ENCODE data around the gene MTHFD2L. TPM values are rescaled to one million over a fixed set of nuclear protein-coding genes. Genes with fewer than 3 reads are reported as not detected.

The MTHFD2L gene
- total and polyA plus RNA-seq, 10 of the 15 experiments (the other 5 are each of a cell fraction or from before 2014, with no cell fraction given) = 4.8 to 25.4 (median 14.4) TPM

DNA sequence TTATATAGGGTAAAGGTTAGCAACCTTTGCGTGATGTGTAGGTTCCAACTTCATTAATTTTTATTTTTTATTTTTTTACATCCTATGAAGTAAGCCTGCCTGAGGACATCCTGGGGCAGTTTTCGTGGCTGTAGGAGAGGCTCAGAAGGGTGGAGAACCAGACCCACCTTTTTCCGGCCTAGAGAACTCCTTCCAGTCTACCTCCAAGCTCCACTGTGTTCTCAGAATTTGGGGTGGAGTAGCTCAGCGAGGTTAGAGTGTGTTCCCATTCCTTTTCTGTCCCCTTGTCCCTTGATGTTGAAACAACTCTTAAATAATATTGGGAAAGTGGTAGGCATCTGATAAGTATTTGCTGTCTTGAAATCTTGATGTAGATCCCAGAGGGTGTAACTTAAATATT is 32.4 kb downstream of the MTHFD2L start:
- no peaks in the 10 kb centered on the region for H3K27me3 ChIP-seq (replicated peaks in 1 of 2; ENCODE audit: control insufficient read depth in 2 of 2, insufficient read depth in 2 of 2, low read length in 1 of 2)
- ATAC-seq = no peak
- FAIRE-seq = no peak
- RAD21 ChIA-PET (ENCODE audit: unreplicated experiment) = interaction anchor here (0.6 to 3.0 kb wide), 7 partner anchors 8 to 433 kb away, joined by 4 to 39 read pairs (median 5); no protein-coding TSS in a partner anchor
- H3K36me3 ChIP-seq (ENCODE audit: control insufficient read depth in 2 of 2, insufficient read depth in 2 of 2, low read length in 1 of 2) = no peaks in the 10 kb centered on the region
- in situ Hi-C loops (cut with MboI) (loop anchor here (5.0 to 10.0 kb wide), 2 partner anchors 122 to 484 kb away; no protein-coding TSS in a partner anchor), intact Hi-C loops (cut with micrococcal nuclease; ENCODE audit: unreplicated experiment) (no loop called here)
- SMC1A ChIA-PET (ENCODE audit: uncharacterized antibody, unreplicated experiment) = interaction anchor here (0.5 to 3.3 kb wide), 13 partner anchors 8 to 481 kb away, joined by 3 to 40 read pairs (median 4); no protein-coding TSS in a partner anchor
- no peaks in the 10 kb centered on the region for H3K9me3 ChIP-seq (replicated peaks; ENCODE audit: control insufficient read depth, insufficient read depth, low read length)
- no peak for DNase-seq (ENCODE audit: low read depth, low spot score)
- H3K4me2 ChIP-seq (ENCODE audit: control insufficient read depth, insufficient read depth) = no peak overlapping the region
- no peaks in the 10 kb centered on the region for H3K79me2 ChIP-seq (ENCODE audit: control insufficient read depth, insufficient read depth, low read length)
- H2AFZ ChIP-seq (ENCODE audit: control insufficient read depth, low read depth, low read length) = no peak overlapping the region
- H4K20me1 ChIP-seq (ENCODE audit: control insufficient read depth, insufficient read depth) = no peaks in the 10 kb centered on the region
- no peak overlapping the region for H3K9ac ChIP-seq (ENCODE audit: control insufficient read depth, insufficient read depth, low read length)
- POLR2A ChIA-PET = no interaction called here
- no peak overlapping the region for H3K4me3 ChIP-seq
- H3K27ac ChIP-seq (ENCODE audit: control insufficient read depth, insufficient read depth) = no peak overlapping the region
- H3K4me1 ChIP-seq (ENCODE audit: control insufficient read depth, insufficient read depth, low read length) = no peaks in the 10 kb centered on the region
- BruUV-seq (replicated peaks) = no TSS peak
- CTCF ChIA-PET = interaction anchor here (0.6 to 4.2 kb wide), 12 partner anchors 15 to 480 kb away, joined by 3 to 67 read pairs (median 8); partner anchors contain the start of gene EPGN
- 79% methylated on average over 4 of the region's 4 CpGs for WGBS (ENCODE audit: insufficient coverage, insufficient replicate concordance, low lambda C conversion rate, missing lambda C conversion rate)
- no peak for TF ChIP-seq NBN (IDR thresholded peaks at IDR 0.05)
- TF ChIP-seq SUPT20H (IDR thresholded peaks at IDR 0.05; ENCODE audit: borderline replicate concordance, control insufficient read depth, low read depth, low read length) = no peak

DNA sequence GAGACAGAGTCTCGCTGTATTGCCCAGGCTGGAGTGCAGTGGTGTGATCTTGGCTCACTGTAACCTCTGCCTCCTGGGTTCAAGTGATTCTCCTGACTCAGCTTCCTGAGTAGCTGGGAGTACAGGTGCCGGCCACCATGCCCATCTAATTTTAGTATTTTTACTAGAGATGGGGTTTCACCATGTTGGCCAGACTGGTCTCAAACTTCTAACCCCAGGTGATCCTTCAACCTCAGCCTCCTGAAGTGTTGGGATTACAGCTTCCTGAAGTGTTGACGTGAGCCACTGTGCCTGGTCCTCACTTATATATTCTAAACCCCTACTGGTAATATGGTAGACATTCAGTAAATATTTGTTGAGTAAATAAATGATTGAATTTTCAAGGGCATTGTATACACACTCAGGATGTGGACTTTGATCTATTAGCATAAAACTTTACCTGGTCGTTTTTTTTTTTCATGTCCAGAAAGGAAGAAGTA is 33.0 kb downstream of the MTHFD2L start:
- no peak for ATAC-seq
- no peaks in the 10 kb centered on the region for H3K36me3 ChIP-seq (ENCODE audit: control insufficient read depth in 2 of 2, insufficient read depth in 2 of 2, low read length in 1 of 2)
- no peaks in the 10 kb centered on the region for H3K9me3 ChIP-seq (replicated peaks; ENCODE audit: control insufficient read depth, insufficient read depth, low read length)
- no peaks in the 10 kb centered on the region for H3K4me1 ChIP-seq (ENCODE audit: control insufficient read depth, insufficient read depth, low read length)
- H2AFZ ChIP-seq (ENCODE audit: control insufficient read depth, low read depth, low read length) = no peak overlapping the region
- H3K4me3 ChIP-seq = no peak overlapping the region
- in situ Hi-C loops (cut with MboI) = loop anchor here (5.0 to 10.0 kb wide), 2 partner anchors 121 to 484 kb away; no protein-coding TSS in a partner anchor
- H3K27ac ChIP-seq (ENCODE audit: control insufficient read depth, insufficient read depth) = no peak overlapping the region
- DNase-seq (ENCODE audit: low read depth, low spot score) = no peak
- no peaks in the 10 kb centered on the region for H3K79me2 ChIP-seq (ENCODE audit: control insufficient read depth, insufficient read depth, low read length)
- no peak for FAIRE-seq
- WGBS (ENCODE audit: insufficient coverage, insufficient replicate concordance, low lambda C conversion rate, missing lambda C conversion rate) = 71% methylated on average over 4 of the region's 4 CpGs
- ChIA-PET RAD21 (ENCODE audit: unreplicated experiment) (interaction anchor here (1.3 to 3.0 kb wide), 4 partner anchors 14 to 122 kb away, joined by 3 to 39 read pairs (median 8); no protein-coding TSS in a partner anchor), CTCF (interaction anchor here (0.6 to 4.2 kb wide), 9 partner anchors 15 to 480 kb away, joined by 3 to 67 read pairs (median 10); partner anchors contain the start of gene EPGN), POLR2A (no interaction called here), SMC1A (ENCODE audit: uncharacterized antibody, unreplicated experiment) (interaction anchor here (0.5 to 3.3 kb wide), 6 partner anchors 10 to 127 kb away, joined by 3 to 40 read pairs (median 10); no protein-coding TSS in a partner anchor)
- intact Hi-C loops (cut with micrococcal nuclease; ENCODE audit: unreplicated experiment) = no loop called here
- no peaks in the 10 kb centered on the region for H4K20me1 ChIP-seq (ENCODE audit: control insufficient read depth, insufficient read depth)
- no peak overlapping the region for H3K9ac ChIP-seq (ENCODE audit: control insufficient read depth, insufficient read depth, low read length)
- H3K4me2 ChIP-seq (ENCODE audit: control insufficient read depth, insufficient read depth) = no peak overlapping the region
- H3K27me3 ChIP-seq (replicated peaks in 1 of 2; ENCODE audit: control insufficient read depth in 2 of 2, insufficient read depth in 2 of 2, low read length in 1 of 2) = no peaks in the 10 kb centered on the region
- BruUV-seq (replicated peaks) = no TSS peak
- TF ChIP-seq NRF1 (conservative IDR thresholded peaks at IDR 0.05; ENCODE audit: low read depth, low read length) (no peak), NBN (IDR thresholded peaks at IDR 0.05) (no peak), TAF1 (IDR thresholded peaks at IDR 0.05; ENCODE audit: borderline replicate concordance, low read depth, low read length) (no peak), POLR2AphosphoS2 (IDR thresholded peaks at IDR 0.05; ENCODE audit: low read depth, low read length) (no peak), NR2F1 (conservative IDR thresholded peaks at IDR 0.05) (no peak), CBFB (IDR thresholded peaks at IDR 0.05; ENCODE audit: low read depth) (no peak), NFIC (IDR thresholded peaks at IDR 0.05; ENCODE audit: low read depth, low read length) (no peak), BMI1 (IDR thresholded peaks at IDR 0.05; ENCODE audit: borderline replicate concordance) (no peak)
- TF ChIP-seq, protein P1, sequence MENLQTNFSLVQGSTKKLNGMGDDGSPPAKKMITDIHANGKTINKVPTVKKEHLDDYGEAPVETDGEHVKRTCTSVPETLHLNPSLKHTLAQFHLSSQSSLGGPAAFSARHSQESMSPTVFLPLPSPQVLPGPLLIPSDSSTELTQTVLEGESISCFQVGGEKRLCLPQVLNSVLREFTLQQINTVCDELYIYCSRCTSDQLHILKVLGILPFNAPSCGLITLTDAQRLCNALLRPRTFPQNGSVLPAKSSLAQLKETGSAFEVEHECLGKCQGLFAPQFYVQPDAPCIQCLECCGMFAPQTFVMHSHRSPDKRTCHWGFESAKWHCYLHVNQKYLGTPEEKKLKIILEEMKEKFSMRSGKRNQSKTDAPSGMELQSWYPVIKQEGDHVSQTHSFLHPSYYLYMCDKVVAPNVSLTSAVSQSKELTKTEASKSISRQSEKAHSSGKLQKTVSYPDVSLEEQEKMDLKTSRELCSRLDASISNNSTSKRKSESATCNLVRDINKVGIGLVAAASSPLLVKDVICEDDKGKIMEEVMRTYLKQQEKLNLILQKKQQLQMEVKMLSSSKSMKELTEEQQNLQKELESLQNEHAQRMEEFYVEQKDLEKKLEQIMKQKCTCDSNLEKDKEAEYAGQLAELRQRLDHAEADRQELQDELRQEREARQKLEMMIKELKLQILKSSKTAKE (IDR thresholded peaks at IDR 0.05; ENCODE audit: low read depth, poor library complexity, severe bottlenecking) = no peak
- TF ChIP-seq, protein P2, sequence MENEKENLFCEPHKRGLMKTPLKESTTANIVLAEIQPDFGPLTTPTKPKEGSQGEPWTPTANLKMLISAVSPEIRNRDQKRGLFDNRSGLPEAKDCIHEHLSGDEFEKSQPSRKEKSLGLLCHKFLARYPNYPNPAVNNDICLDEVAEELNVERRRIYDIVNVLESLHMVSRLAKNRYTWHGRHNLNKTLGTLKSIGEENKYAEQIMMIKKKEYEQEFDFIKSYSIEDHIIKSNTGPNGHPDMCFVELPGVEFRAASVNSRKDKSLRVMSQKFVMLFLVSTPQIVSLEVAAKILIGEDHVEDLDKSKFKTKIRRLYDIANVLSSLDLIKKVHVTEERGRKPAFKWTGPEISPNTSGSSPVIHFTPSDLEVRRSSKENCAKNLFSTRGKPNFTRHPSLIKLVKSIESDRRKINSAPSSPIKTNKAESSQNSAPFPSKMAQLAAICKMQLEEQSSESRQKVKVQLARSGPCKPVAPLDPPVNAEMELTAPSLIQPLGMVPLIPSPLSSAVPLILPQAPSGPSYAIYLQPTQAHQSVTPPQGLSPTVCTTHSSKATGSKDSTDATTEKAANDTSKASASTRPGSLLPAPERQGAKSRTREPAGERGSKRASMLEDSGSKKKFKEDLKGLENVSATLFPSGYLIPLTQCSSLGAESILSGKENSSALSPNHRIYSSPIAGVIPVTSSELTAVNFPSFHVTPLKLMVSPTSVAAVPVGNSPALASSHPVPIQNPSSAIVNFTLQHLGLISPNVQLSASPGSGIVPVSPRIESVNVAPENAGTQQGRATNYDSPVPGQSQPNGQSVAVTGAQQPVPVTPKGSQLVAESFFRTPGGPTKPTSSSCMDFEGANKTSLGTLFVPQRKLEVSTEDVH (IDR thresholded peaks at IDR 0.05; ENCODE audit: low read depth, partially characterized antibody) = no peak
